Stimulated activated CD4-positive, alpha-beta T cell treated with anti-CD3 and anti-CD28 coated beads, Interleukin-12 subunit alpha, Interleukin-12 subunit beta, amount 100 ng/mL, for 24 hours (primary cell): Measurements from ENCODE around the gene UACA.
"Not testable (repeated sequence)": the region's sequence is repeated elsewhere in the genome, so short reads cannot be mapped to it uniquely, and the experiment has no call there.

Experiments used
- DNase-seq, 2 experiments: peaks; one replicate each; pipeline ENCODE4 v3.0.0-alpha.2; 2020; ENCODE audit warnings: low read depth in 2 of 2

Gene UACA

GRCh38 chr15:70625438-70625837, 137.9 kb downstream of the UACA start:
- no peak for DNase-seq

GRCh38 chr15:70625011-70625410, 138.3 kb downstream of the UACA start:
- DNase-seq: no peak

- DNase-seq: no peak
These were observed 144.4 kb downstream of the UACA start for GRCh38 chr15:70618929-70619328.

GRCh38 chr15:70617911-70618287, 145.5 kb downstream of the UACA start:
- no peak for DNase-seq

GRCh38 chr15:70617076-70617910, 146.1 kb downstream of the UACA start:
- no peak for DNase-seq

GRCh38 chr15:70616311-70616756, 147.0 kb downstream of the UACA start:
- not testable (repeated sequence) for DNase-seq

- no peak for DNase-seq
These were observed 147.7 kb downstream of the UACA start for GRCh38 chr15:70615435-70616310.

- no peak for DNase-seq
These were observed 149.1 kb downstream of the UACA start for GRCh38 chr15:70614221-70614620.

- DNase-seq: no peak
These were observed 150.1 kb downstream of the UACA start for GRCh38 chr15:70613271-70613670.

GRCh38 chr15:70611286-70611685, 152.1 kb downstream of the UACA start:
- no peak for DNase-seq

GRCh38 chr15:70610541-70610940, 152.8 kb downstream of the UACA start:
- DNase-seq: no peak

GRCh38 chr15:70609889-70610288, 153.5 kb downstream of the UACA start:
- no peak for DNase-seq

- DNase-seq: no peak
These were observed 155.2 kb downstream of the UACA start for GRCh38 chr15:70608144-70608543.

GRCh38 chr15:70605606-70606410, 157.6 kb downstream of the UACA start:
- no peak for DNase-seq

GRCh38 chr15:70604666-70605315, 158.6 kb downstream of the UACA start:
- no peak for DNase-seq
